MM.1S (cell line): ENCODE measurements around the gene SEPTIN2.

Experiments
- EZH2 ChIP-seq: fragments of 300-600 bp; sonication (generic); optimal IDR thresholded peaks from 2 replicates; pipeline ENCODE3; 2017; ENCODE audit warnings: low read depth, mild to moderate bottlenecking, antibody characterized with exemption, low read length, mixed read lengths
- TF ChIP-seq, protein P1 (sequence below): fragments of 300-600 bp; sonication (generic); IDR thresholded peaks from 2 replicates; pipeline ENCODE4 v1.5.1; 2016; ENCODE audit warnings: antibody characterized with exemption, low read length, mixed read lengths

DNA sequence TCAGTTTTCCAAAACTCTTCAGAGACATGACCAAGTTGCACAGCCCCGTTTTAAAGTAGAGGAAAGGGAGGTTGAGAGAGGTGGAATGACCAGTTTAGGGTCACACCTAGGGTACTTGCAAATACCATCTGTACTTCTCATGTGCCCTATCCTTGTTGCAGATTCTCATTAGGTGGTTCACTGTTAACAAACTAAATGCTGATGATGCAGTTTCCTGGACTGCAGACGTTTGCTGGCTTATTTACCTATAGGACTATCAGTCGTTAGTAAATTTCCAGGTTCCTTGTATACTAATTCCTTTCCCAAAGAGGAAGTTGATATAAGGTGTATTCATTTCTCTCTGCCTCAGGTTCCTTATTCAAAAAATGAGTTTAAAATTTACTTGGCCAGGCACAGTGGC, 41.8 kb downstream of the SEPTIN2 start:
- TF ChIP-seq, protein P1, sequence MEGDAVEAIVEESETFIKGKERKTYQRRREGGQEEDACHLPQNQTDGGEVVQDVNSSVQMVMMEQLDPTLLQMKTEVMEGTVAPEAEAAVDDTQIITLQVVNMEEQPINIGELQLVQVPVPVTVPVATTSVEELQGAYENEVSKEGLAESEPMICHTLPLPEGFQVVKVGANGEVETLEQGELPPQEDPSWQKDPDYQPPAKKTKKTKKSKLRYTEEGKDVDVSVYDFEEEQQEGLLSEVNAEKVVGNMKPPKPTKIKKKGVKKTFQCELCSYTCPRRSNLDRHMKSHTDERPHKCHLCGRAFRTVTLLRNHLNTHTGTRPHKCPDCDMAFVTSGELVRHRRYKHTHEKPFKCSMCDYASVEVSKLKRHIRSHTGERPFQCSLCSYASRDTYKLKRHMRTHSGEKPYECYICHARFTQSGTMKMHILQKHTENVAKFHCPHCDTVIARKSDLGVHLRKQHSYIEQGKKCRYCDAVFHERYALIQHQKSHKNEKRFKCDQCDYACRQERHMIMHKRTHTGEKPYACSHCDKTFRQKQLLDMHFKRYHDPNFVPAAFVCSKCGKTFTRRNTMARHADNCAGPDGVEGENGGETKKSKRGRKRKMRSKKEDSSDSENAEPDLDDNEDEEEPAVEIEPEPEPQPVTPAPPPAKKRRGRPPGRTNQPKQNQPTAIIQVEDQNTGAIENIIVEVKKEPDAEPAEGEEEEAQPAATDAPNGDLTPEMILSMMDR, result no peak
- no peak for TF ChIP-seq EZH2
